ENCODE data around the gene CACNA1C.

GRCh38 chr12:2343681-2344080 is 290.9 kb downstream of the CACNA1C start:
- TF ChIP-seq POLR2AphosphoS5 (IDR thresholded peaks at IDR 0.05) (no peak), CTCF (IDR thresholded peaks at IDR 0.05) (no peak), POLR2A (IDR thresholded peaks at IDR 0.05) (no peak)
